ENCODE data around the gene SLC25A27. TPM values are rescaled to one million over a fixed set of nuclear protein-coding genes. Genes with fewer than 3 reads are reported as not detected.

The SLC25A27 gene
- total RNA-seq, 5 donors from 2014 or later (not counting 1 experiment from before 2014, with no cell fraction given), result 0.23 to 2.4 (median 0.85) TPM

DNA sequence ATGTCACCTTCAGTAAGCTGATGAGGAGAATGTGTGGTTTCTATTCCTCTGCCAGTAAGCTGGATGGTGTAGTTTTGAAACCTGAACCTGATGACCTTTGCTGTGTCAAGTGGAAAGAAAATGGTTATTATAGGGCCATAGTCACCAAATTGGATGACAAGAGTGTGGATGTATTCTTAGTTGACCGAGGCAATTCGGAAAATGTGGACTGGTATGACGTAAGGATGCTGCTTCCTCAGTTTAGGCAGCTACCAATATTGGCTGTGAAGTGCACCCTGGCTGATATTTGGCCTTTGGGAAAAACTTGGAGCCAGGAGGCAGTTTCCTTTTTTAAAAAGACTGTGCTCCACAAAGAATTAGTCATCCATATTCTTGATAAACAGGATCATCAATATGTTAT lies 36.9 kb downstream of the SLC25A27 start:
- H3K4me3 Mint-ChIP-seq, result no peak overlapping the region
- POLR2A ChIA-PET, result no interaction called here
- H3K27me3 ChIP-seq (replicated peaks in 1 of 2; ENCODE audit: control insufficient read depth in 2 of 2, extremely low read depth in 1 of 2, insufficient read depth in 2 of 2, low read length in 1 of 2), result no peaks in the 10 kb centered on the region
- CTCF ChIA-PET, result no interaction called here
- no peak overlapping the region for H3K4me3 ChIP-seq (ENCODE audit: control insufficient read depth in 1 of 2, extremely low read depth in 1 of 2, low read length in 1 of 2)
- H3K36me3 Mint-ChIP-seq, result no peaks in the 10 kb centered on the region
- no peak overlapping the region for H3K27ac ChIP-seq (ENCODE audit: low read length)
- no peaks in the 10 kb centered on the region for H3K9me3 Mint-ChIP-seq
- H3K4me1 ChIP-seq (ENCODE audit: control insufficient read depth in 1 of 2, extremely low read depth in 1 of 2, insufficient read depth in 2 of 2, low read length in 2 of 2), result no peaks in the 10 kb centered on the region
- DNase-seq, result no peak
- 90% methylated on average over 2 of the region's 3 CpGs for WGBS (ENCODE audit: insufficient coverage)
- no peaks in the 10 kb centered on the region for H3K4me1 Mint-ChIP-seq
- H3K9me3 ChIP-seq, result no peaks in the 10 kb centered on the region
- H3K27ac Mint-ChIP-seq, result no peak overlapping the region
- ATAC-seq (replicated peaks in 1 of 4), result no peak
- H3K27me3 Mint-ChIP-seq, result peaks cover 0 to 17% of the 10 kb centered on the region in 2 donors
- no peaks in the 10 kb centered on the region for H3K36me3 ChIP-seq (ENCODE audit: control insufficient read depth in 2 of 2, extremely low read depth in 1 of 2, insufficient read depth in 1 of 2, low read length in 1 of 2)

DNA sequence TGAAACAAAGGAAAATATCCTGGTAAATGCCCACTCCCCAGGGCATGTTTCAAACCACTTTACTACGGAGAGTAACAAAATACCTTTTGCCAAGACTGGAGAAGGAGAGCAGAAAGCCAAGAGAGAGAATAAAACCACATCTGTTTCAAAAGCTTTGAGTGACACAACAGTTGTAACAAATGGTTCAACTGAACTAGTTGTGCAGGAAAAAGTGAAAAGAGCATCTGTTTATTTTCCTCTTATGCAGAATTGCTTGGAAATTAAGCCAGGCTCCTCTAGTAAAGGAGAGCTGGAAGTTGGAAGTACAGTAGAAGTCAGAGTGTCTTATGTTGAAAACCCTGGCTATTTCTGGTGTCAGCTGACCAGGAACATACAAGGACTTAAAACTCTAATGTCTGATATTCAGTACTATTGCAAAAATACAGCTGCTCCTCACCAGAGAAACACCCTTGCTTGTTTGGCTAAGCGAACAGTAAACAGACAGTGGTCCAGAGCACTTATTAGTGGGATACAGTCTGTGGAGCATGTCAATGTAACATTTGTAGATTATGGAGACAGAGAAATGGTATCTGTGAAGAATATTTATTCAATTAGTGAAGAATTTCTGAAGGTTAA lies 37.5 kb downstream of the SLC25A27 start:
- no peak for ATAC-seq (replicated peaks in 1 of 4)
- Histone ChIP-seq H3K9me3 (no peaks in the 10 kb centered on the region), H3K27ac (ENCODE audit: low read length) (no peak overlapping the region), H3K4me3 (ENCODE audit: control insufficient read depth in 1 of 2, extremely low read depth in 1 of 2, low read length in 1 of 2) (no peak overlapping the region), H3K36me3 (ENCODE audit: control insufficient read depth in 2 of 2, extremely low read depth in 1 of 2, insufficient read depth in 1 of 2, low read length in 1 of 2) (no peaks in the 10 kb centered on the region), H3K27me3 (replicated peaks in 1 of 2; ENCODE audit: control insufficient read depth in 2 of 2, extremely low read depth in 1 of 2, insufficient read depth in 2 of 2, low read length in 1 of 2) (no peaks in the 10 kb centered on the region), H3K4me1 (ENCODE audit: control insufficient read depth in 1 of 2, extremely low read depth in 1 of 2, insufficient read depth in 2 of 2, low read length in 2 of 2) (no peaks in the 10 kb centered on the region)
- H3K27me3 Mint-ChIP-seq, result peaks cover 0 to 17% of the 10 kb centered on the region in 2 donors
- 67% methylated on average over 1 of the region's 2 CpGs for WGBS (ENCODE audit: insufficient coverage)
- no peaks in the 10 kb centered on the region for H3K36me3 Mint-ChIP-seq
- no peak overlapping the region for H3K4me3 Mint-ChIP-seq
- ChIA-PET POLR2A (no interaction called here), CTCF (no interaction called here)
- no peak for DNase-seq
- no peaks in the 10 kb centered on the region for H3K4me1 Mint-ChIP-seq
- H3K27ac Mint-ChIP-seq, result no peak overlapping the region
- no peaks in the 10 kb centered on the region for H3K9me3 Mint-ChIP-seq

DNA sequence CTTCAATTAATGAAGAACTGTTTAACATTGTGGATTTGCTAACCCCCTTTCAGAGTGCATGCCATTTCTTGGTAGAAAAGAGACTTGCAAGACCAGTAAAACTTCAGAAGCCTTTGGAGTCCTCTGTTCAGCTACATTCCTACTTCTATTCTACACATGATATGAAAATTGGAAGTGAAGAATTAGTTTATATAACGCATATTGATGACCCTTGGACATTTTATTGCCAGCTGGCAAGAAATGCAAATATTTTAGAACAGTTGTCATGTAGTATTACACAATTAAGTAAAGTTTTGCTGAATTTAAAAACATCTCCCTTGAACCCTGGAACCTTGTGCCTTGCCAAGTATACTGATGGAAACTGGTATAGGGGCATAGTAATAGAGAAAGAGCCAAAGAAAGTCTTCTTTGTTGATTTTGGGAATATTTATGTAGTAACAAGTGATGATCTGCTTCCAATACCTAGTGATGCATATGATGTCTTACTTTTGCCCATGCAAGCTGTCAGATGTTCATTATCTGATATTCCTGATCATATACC lies 38.2 kb downstream of the SLC25A27 start:
- no peak overlapping the region for H3K4me3 ChIP-seq (ENCODE audit: control insufficient read depth in 1 of 2, extremely low read depth in 1 of 2, low read length in 1 of 2)
- DNase-seq (no peak), ATAC-seq (replicated peaks in 1 of 4) (no peak)
- WGBS (ENCODE audit: insufficient coverage), result no CpG with 5 or more reads among the region's 1 CpG
- H3K27ac ChIP-seq (ENCODE audit: low read length), result no peak overlapping the region
- no peaks in the 10 kb centered on the region for H3K36me3 ChIP-seq (ENCODE audit: control insufficient read depth in 2 of 2, extremely low read depth in 1 of 2, insufficient read depth in 1 of 2, low read length in 1 of 2)
- CTCF ChIA-PET, result no interaction called here
- Mint-ChIP-seq H3K27me3 (peaks cover 0 to 17% of the 10 kb centered on the region in 2 donors), H3K9me3 (no peaks in the 10 kb centered on the region), H3K27ac (no peak overlapping the region), H3K4me1 (no peaks in the 10 kb centered on the region), H3K36me3 (no peaks in the 10 kb centered on the region), H3K4me3 (no peak overlapping the region)
- POLR2A ChIA-PET, result no interaction called here
- H3K4me1 ChIP-seq (ENCODE audit: control insufficient read depth in 1 of 2, extremely low read depth in 1 of 2, insufficient read depth in 2 of 2, low read length in 2 of 2), result no peaks in the 10 kb centered on the region
- no peaks in the 10 kb centered on the region for H3K27me3 ChIP-seq (replicated peaks in 1 of 2; ENCODE audit: control insufficient read depth in 2 of 2, extremely low read depth in 1 of 2, insufficient read depth in 2 of 2, low read length in 1 of 2)
- H3K9me3 ChIP-seq, result no peaks in the 10 kb centered on the region

DNA sequence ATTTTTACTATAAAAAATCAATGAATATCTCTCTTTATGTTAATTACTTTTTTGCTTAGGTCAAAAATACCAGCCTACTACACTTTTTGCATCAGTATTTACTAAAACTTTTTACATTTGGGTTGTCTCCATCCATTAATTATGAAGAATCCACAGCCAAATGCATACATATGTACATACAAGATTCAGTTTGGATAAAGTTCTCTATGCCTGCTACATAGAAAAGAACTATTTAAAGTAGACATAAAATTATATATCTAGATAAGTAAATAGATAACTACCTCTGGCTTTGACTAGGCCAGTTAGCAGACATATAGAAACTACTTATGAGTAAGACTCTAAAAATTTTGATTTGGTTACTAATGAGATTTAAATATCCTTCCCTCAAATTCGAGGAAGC lies 47.2 kb downstream of the SLC25A27 start:
- peaks cover 18 to 21% of the 10 kb centered on the region in 2 donors for H3K27me3 Mint-ChIP-seq
- ATAC-seq (replicated peaks in 1 of 4) (no peak), DNase-seq (no peak)
- no peaks in the 10 kb centered on the region for H3K36me3 Mint-ChIP-seq
- no peak overlapping the region for H3K27ac ChIP-seq (ENCODE audit: low read length)
- H3K4me1 ChIP-seq (ENCODE audit: control insufficient read depth in 1 of 2, extremely low read depth in 1 of 2, insufficient read depth in 2 of 2, low read length in 2 of 2), result no peaks in the 10 kb centered on the region
- H3K27me3 ChIP-seq (replicated peaks in 1 of 2; ENCODE audit: control insufficient read depth in 2 of 2, extremely low read depth in 1 of 2, insufficient read depth in 2 of 2, low read length in 1 of 2), result peaks cover 0 to 3% of the 10 kb centered on the region in 2 experiments
- no peaks in the 10 kb centered on the region for H3K9me3 Mint-ChIP-seq
- H3K4me3 ChIP-seq (ENCODE audit: control insufficient read depth in 1 of 2, extremely low read depth in 1 of 2, low read length in 1 of 2), result no peak overlapping the region
- H3K27ac Mint-ChIP-seq, result no peak overlapping the region
- no peaks in the 10 kb centered on the region for H3K9me3 ChIP-seq
- no peak overlapping the region for H3K4me3 Mint-ChIP-seq
- WGBS (ENCODE audit: insufficient coverage), result no CpG with 5 or more reads among the region's 1 CpG
- CTCF ChIA-PET, result no interaction called here
- H3K36me3 ChIP-seq (ENCODE audit: control insufficient read depth in 2 of 2, extremely low read depth in 1 of 2, insufficient read depth in 1 of 2, low read length in 1 of 2), result no peaks in the 10 kb centered on the region
- POLR2A ChIA-PET, result no interaction called here
- H3K4me1 Mint-ChIP-seq, result no peaks in the 10 kb centered on the region

DNA sequence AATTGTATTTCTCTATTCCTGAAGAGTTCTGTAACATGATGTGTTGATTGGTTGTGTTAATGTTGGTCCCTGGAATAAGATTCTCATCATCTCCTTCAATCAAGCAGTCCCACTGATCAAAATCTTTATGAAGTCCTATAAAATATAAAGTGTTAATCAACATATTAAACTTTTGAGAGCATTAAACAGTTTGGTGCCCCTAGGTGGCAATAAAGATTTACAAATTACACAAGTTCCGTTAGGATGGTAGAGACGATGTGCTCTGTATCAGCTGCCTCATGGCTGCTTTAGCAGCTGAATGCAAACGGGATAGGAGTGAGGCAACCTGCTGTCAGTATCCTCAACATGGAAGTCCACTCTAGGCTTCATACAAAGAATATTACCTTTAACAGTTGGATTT lies 51.8 kb downstream of the SLC25A27 start:
- H3K4me3 ChIP-seq (ENCODE audit: control insufficient read depth in 1 of 2, extremely low read depth in 1 of 2, low read length in 1 of 2), result no peak overlapping the region
- no peaks in the 10 kb centered on the region for H3K36me3 Mint-ChIP-seq

DNA sequence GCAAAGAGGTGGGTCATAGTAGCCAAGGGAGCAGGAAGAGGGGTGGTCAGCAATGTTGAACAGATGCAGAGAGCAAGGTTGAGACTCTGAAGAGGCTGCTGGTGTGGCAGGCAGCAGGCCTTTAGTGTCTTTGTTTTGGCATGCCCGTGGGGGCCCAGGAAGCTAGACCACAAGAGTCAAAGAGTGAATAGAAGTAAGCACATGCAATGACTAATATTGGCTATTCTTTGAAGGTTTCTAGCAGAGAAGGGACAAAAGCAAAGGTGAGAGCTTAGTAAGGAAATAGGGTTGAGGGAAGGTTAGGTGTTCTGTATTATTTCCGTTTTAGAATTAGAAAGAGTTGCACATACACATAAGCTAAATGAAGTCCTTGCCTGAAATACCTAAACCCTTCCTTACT lies 53.7 kb downstream of the SLC25A27 start:
- Mint-ChIP-seq H3K4me1 (no peaks in the 10 kb centered on the region), H3K27me3 (peaks cover 22 to 34% of the 10 kb centered on the region in 2 donors), H3K9me3 (no peaks in the 10 kb centered on the region), H3K36me3 (no peaks in the 10 kb centered on the region), H3K4me3 (no peak overlapping the region), H3K27ac (no peak overlapping the region)
- ChIA-PET CTCF (no interaction called here), POLR2A (no interaction called here)
- Histone ChIP-seq H3K4me1 (ENCODE audit: control insufficient read depth in 1 of 2, extremely low read depth in 1 of 2, insufficient read depth in 2 of 2, low read length in 2 of 2) (no peaks in the 10 kb centered on the region), H3K9me3 (no peaks in the 10 kb centered on the region), H3K4me3 (ENCODE audit: control insufficient read depth in 1 of 2, extremely low read depth in 1 of 2, low read length in 1 of 2) (no peak overlapping the region), H3K27ac (ENCODE audit: low read length) (no peak overlapping the region), H3K27me3 (replicated peaks in 1 of 2; ENCODE audit: control insufficient read depth in 2 of 2, extremely low read depth in 1 of 2, insufficient read depth in 2 of 2, low read length in 1 of 2) (peaks cover 0 to 2% of the 10 kb centered on the region in 2 experiments), H3K36me3 (ENCODE audit: control insufficient read depth in 2 of 2, extremely low read depth in 1 of 2, insufficient read depth in 1 of 2, low read length in 1 of 2) (no peaks in the 10 kb centered on the region)
- DNase-seq (no peak), ATAC-seq (replicated peaks in 1 of 4) (no peak)
- WGBS (ENCODE audit: insufficient coverage), result 29% methylated on average over 1 of the region's 2 CpGs

More for the DNA sequence above, 51.8 kb downstream of the SLC25A27 start:
- Histone ChIP-seq H3K9me3 (no peaks in the 10 kb centered on the region), H3K36me3 (ENCODE audit: control insufficient read depth in 2 of 2, extremely low read depth in 1 of 2, insufficient read depth in 1 of 2, low read length in 1 of 2) (no peaks in the 10 kb centered on the region), H3K4me1 (ENCODE audit: control insufficient read depth in 1 of 2, extremely low read depth in 1 of 2, insufficient read depth in 2 of 2, low read length in 2 of 2) (no peaks in the 10 kb centered on the region), H3K27ac (ENCODE audit: low read length) (no peak overlapping the region), H3K27me3 (replicated peaks in 1 of 2; ENCODE audit: control insufficient read depth in 2 of 2, extremely low read depth in 1 of 2, insufficient read depth in 2 of 2, low read length in 1 of 2) (no peaks in the 10 kb centered on the region)
- Mint-ChIP-seq H3K4me1 (no peaks in the 10 kb centered on the region), H3K9me3 (no peaks in the 10 kb centered on the region), H3K4me3 (no peak overlapping the region), H3K27ac (no peak overlapping the region), H3K27me3 (peaks cover 19 to 28% of the 10 kb centered on the region in 2 donors)
- WGBS (ENCODE audit: insufficient coverage), result no CpG with 5 or more reads among the region's 3 CpGs
- POLR2A ChIA-PET, result no interaction called here
- DNase-seq (no peak), ATAC-seq (replicated peaks in 1 of 4) (no peak)
- CTCF ChIA-PET, result no interaction called here

DNA sequence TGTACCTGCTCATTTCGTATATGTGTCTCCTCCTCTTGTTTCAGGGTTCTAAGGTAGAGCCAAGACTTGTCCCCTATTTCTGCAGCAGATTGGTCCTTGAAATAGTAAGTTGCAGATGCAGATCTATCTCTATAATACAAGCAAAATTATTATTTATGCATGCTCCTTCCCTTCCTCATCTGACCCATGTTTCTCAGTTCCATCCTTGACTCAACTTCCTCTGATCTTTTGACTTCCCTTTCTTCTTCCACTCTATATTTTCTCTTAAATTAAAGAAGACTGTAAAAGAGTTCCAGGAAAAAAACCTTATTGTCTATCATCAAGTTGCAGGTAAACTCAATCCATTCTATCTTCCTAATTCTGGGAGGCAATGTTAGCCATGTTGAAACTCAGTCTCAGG lies 58.7 kb downstream of the SLC25A27 start:
- Mint-ChIP-seq H3K27me3 (peaks cover 13 to 23% of the 10 kb centered on the region in 2 donors), H3K9me3 (no peaks in the 10 kb centered on the region), H3K4me1 (no peaks in the 10 kb centered on the region), H3K36me3 (no peaks in the 10 kb centered on the region), H3K4me3 (no peak overlapping the region), H3K27ac (no peak overlapping the region)
- CTCF ChIA-PET, result no interaction called here
- ATAC-seq (replicated peaks in 1 of 4) (no peak), DNase-seq (no peak)
- Histone ChIP-seq H3K27ac (ENCODE audit: low read length) (no peak overlapping the region), H3K4me3 (ENCODE audit: control insufficient read depth in 1 of 2, extremely low read depth in 1 of 2, low read length in 1 of 2) (no peak overlapping the region), H3K4me1 (ENCODE audit: control insufficient read depth in 1 of 2, extremely low read depth in 1 of 2, insufficient read depth in 2 of 2, low read length in 2 of 2) (no peaks in the 10 kb centered on the region), H3K9me3 (no peaks in the 10 kb centered on the region), H3K36me3 (ENCODE audit: control insufficient read depth in 2 of 2, extremely low read depth in 1 of 2, insufficient read depth in 1 of 2, low read length in 1 of 2) (no peaks in the 10 kb centered on the region), H3K27me3 (replicated peaks in 1 of 2; ENCODE audit: control insufficient read depth in 2 of 2, extremely low read depth in 1 of 2, insufficient read depth in 2 of 2, low read length in 1 of 2) (peaks cover 0 to 2% of the 10 kb centered on the region in 2 experiments)
- no CpG with 5 or more reads among the region's 1 CpG for WGBS (ENCODE audit: insufficient coverage)
- POLR2A ChIA-PET, result no interaction called here
